Adrenal gland (tissue), 12 donors: ENCODE results near the gene DHODH. TPM values are rescaled to one million over a fixed set of nuclear protein-coding genes. Genes with fewer than 3 reads are reported as not detected.
A peak's percentile ranks its signal among the peaks of the same experiment; 100 is the strongest.
"Not testable (repeated sequence)": the region's sequence is repeated elsewhere in the genome, so short reads cannot be mapped to it uniquely, and the experiment has no call there.

Experiments
- DNase-seq, 7 donors: peaks; one replicate each; pipeline ENCODE4 v3.0.0-alpha.2; 2019 to 2020
- H3K27ac ChIP-seq, 5 donors: fragments of 200-600 bp; sonication (generic) in 4 of 5; 1 replicate in 3 of 5; 2 replicates in 2 of 5; pipeline versions ENCODE4 v1.5.1 to v1.8.0; 2016 to 2020; ENCODE audit warnings: mild to moderate bottlenecking in 1 of 5
- H3K27me3 ChIP-seq: fragments of 200-600 bp; 2 replicates; pipeline ENCODE4 v1.8.0; 2021
- H3K36me3 ChIP-seq, 2 donors: fragments of 200-600 bp; replicated peaks in 1 of 2; 1 replicate in 1 of 2; 2 replicates in 1 of 2; pipeline versions ENCODE4 v1.5.1 to v1.8.0; 2018 to 2022
- H3K4me1 ChIP-seq, 2 donors: fragments of 200-600 bp; replicated peaks in 1 of 2; 1 replicate in 1 of 2; 2 replicates in 1 of 2; pipeline versions ENCODE4 v1.5.1 to v1.8.0; 2018 to 2021
- H3K4me3 ChIP-seq, 4 donors: fragments of 200-600 bp; sonication (generic) in 3 of 4; one replicate each; pipeline ENCODE4 v1.5.1; 2016 to 2018
- H3K9me3 ChIP-seq, 3 donors: fragments of 200-600 bp; sonication (generic) in 1 of 3; replicated peaks in 1 of 3; 1 replicate in 2 of 3; 2 replicates in 1 of 3; pipeline versions ENCODE4 v1.5.1 to v1.8.0; 2016 to 2021
- POLR2A ChIP-seq, 2 donors: fragments of 450-650 bp; IDR thresholded peaks; one replicate each; pipeline ENCODE4 v1.6.1; 2017; ENCODE audit warnings: antibody characterized with exemption in 2 of 2, mild to moderate bottlenecking in 2 of 2, moderate library complexity in 1 of 2
- WGBS, 4 donors: extraction: QIAGEN DNeasy Blood & Tissue Kit in 2 of 4; methylation state at CpG; one replicate each; pipeline versions ENCODE4 v1.1.5 to v1.1.7; 2013 to 2017; 5-methylcytosine and 5-hydroxymethylcytosine counted together
- intact Hi-C, 2 donors: fragments of 100-400 bp; cut with DNase I; formaldehyde crosslinking; loops; one replicate each; pipeline versions ENCODE4 v1.14.1 to v1.15.0; 2022 to 2023
- polyA plus RNA-seq, 3 donors: library from polyadenylated mRNA; stranded (reverse); fragments of 200-250 nt in 2 of 3; fragments of 350-450 nt in 1 of 3; fragmentation: Illumina TruSeq in 1 of 3; extraction: RNeasy Lipid Tissue Mini Kit (QIAGEN cat#74804) in 1 of 3; gene quantifications; one replicate each; pipeline ENCODE4 v1.2.3, GENCODE V29; 2013 to 2014
- small RNA-seq, 2 donors: library from RNA; depleted of rRNA; stranded (forward); fragments of <200 nt; gene quantifications; one replicate each; pipeline ENCODE3, GENCODE V24; 2016
- total RNA-seq, 9 donors: library from RNA; depleted of rRNA in 4 of 9; stranded (reverse); fragments of >200 nt in 4 of 9; fragments of 120-200 nt in 1 of 9; fragmentation: NEBNext Ultra II Directional in 1 of 9; extraction: Animal tissue kit (Norgen Biotek cat#: 25700) in 1 of 9; gene quantifications; one replicate each; pipeline versions ENCODE4 v1.1.0 to v1.2.4, GENCODE V29; 2013 to 2023
- TF ChIP-seq, protein P1 (sequence below), 6 experiments: fragments of 450-650 bp in 4 of 6; fragments of 200-600 bp in 2 of 6; sonication (generic) in 1 of 6; IDR thresholded peaks; 1 replicate in 5 of 6; 2 replicates in 1 of 6; pipeline versions ENCODE4 v1.5.1 to v1.8.0; 2016 to 2021; ENCODE audit warnings: antibody characterized with exemption in 6 of 6, mild to moderate bottlenecking in 2 of 6, moderate library complexity in 1 of 6
- donor health status: healthy with polysubstance abuse.
- donor health status: Bipolar disorder and iron deficiency.
- donor health status: DM: yes; HTN: yes; CAD: no.
- donor health status: DM: no; HTN: no; CAD: no.
- donor health status: DM: no; HTN: no; CAD: no.
- donor health status: DM: yes; HTN: yes; CAD: no.

DHODH gene
- total and polyA plus RNA-seq, 12 donors, result 1.9 to 11.3 (median 7.9) TPM

DNA sequence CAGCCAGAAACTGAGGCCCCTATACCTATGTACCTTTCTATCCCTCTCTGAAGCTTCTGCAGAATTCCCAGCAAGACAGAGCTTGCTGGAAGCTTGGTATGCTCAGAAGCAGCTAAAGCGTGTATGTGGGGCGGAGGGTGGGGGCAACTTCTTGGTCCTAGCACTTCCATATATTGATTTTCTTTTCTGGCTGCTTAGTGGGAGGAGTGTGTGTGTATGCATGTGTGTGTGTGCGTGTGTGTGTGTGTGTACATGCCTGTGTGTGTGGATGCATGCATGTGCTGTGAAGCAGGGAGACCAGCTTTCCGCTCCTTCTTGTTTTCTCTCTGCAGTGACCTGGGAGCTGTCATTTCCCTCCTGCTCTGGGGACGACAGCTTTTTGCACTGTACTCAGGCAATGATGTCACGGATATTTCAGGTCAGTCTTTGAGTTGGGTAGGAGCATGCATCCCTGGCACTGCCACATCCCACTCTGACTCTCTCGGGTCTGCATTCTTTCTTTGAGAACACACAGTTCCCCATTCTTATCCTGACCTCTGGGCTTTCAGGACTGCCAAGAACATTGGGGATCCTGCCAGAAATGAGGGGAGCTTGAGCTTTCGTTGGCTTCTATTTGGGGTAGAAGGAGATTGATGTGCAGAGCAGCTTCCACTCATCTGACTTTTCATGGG lies 65.2 kb downstream of the DHODH start:
- Histone ChIP-seq H3K36me3 (no peaks in the 10 kb centered on the region), H3K27ac (peak overlapping the region in 3 of 5 donors; percentile 17 to 61 (median 31)), H3K27me3 (no peaks in the 10 kb centered on the region), H3K4me3 (no peak overlapping the region), H3K9me3 (no peaks in the 10 kb centered on the region), H3K4me1 (peaks cover 0 to 5% of the 10 kb centered on the region in 2 donors)
- TF ChIP-seq, protein P1, sequence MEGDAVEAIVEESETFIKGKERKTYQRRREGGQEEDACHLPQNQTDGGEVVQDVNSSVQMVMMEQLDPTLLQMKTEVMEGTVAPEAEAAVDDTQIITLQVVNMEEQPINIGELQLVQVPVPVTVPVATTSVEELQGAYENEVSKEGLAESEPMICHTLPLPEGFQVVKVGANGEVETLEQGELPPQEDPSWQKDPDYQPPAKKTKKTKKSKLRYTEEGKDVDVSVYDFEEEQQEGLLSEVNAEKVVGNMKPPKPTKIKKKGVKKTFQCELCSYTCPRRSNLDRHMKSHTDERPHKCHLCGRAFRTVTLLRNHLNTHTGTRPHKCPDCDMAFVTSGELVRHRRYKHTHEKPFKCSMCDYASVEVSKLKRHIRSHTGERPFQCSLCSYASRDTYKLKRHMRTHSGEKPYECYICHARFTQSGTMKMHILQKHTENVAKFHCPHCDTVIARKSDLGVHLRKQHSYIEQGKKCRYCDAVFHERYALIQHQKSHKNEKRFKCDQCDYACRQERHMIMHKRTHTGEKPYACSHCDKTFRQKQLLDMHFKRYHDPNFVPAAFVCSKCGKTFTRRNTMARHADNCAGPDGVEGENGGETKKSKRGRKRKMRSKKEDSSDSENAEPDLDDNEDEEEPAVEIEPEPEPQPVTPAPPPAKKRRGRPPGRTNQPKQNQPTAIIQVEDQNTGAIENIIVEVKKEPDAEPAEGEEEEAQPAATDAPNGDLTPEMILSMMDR (IDR thresholded peaks at IDR 0.05), result no peak
- no peak for TF ChIP-seq POLR2A (IDR thresholded peaks at IDR 0.05)
- 72 to 79% (median 77%) methylated on average over 8 of the region's 8 CpGs for WGBS, 4 donors
- DNase-seq, result peak in 5 of 7 donors; percentile 22 to 57 (median 28)
- intact Hi-C loops, result no loop called here

DNA sequence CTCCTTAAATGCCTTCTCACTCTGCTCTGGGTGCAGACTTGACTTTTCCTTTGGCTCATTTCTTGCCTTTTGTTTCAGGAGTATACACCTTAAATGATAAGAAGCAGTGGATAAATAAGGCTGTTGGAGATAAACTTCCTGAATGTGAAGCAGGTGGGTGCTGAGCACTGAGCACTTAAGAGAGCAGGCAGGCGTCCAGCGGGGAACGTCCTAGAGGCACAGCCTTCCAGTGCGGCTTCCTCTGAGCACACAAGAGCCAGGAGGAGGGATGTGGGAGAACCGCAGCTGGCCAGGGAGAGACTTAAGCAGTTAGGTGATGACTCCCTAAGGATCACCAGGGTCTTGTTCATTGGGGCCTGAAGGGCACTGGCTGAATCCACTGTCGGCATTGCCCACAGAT lies 66.5 kb downstream of the DHODH start:
- intact Hi-C loops, result not testable (repeated sequence)

More for the DNA sequence above, 66.5 kb downstream of the DHODH start:
- H3K36me3 ChIP-seq, H3K27ac ChIP-seq, H3K4me3 ChIP-seq, H3K9me3 ChIP-seq, H3K4me1 ChIP-seq, DNase-seq, H3K27me3 ChIP-seq: not testable (repeated sequence)
- WGBS, 4 donors, result 54 to 76% (median 66%) methylated on average over 2 of the region's 6 CpGs; no CpG with 5 or more reads in 1 of the 4 donors

Small RNA genes lying within 50 kb of the gene (small RNA-seq; reads per million reads assigned to genes)
- 0 reads per million in 2 donors for gene RPL39P31

Other genes with a start within 250 kb of the DHODH start
- gene AP1G1, start 199.9 kb upstream of the DHODH start, total RNA-seq, result 100 to 1,000 TPM in 3 of 9 donors, 10 to 100 TPM in 6; 63.8 to 132 (median 88.7) TPM
- 10 to 100 TPM; 22.8 to 83.3 (median 26.9) TPM for gene AP1G1, start 199.9 kb upstream of the DHODH start, polyA plus RNA-seq
- 10 to 100 TPM; 12.8 to 27.1 (median 20.0) TPM for gene ATXN1L, start 162.8 kb upstream of the DHODH start, total RNA-seq
- 10 to 100 TPM in 1 of 3 donors, 1 to 10 TPM in 2; 4.9 to 14.5 (median 6.7) TPM for gene ATXN1L, start 162.8 kb upstream of the DHODH start, polyA plus RNA-seq
- gene ZNF821, start 124.6 kb upstream of the DHODH start, total RNA-seq, result 1 to 10 TPM; 5.9 to 9.4 (median 6.7) TPM
- 10 to 100 TPM in 1 of 3 donors, 1 to 10 TPM in 2; 4.6 to 13.1 (median 7.7) TPM for gene ZNF821, start 124.6 kb upstream of the DHODH start, polyA plus RNA-seq
- gene IST1, start 113.2 kb upstream of the DHODH start, total RNA-seq, result 100 to 1,000 TPM; 138 to 213 (median 196) TPM
- 100 to 1,000 TPM; 125 to 188 (median 146) TPM for gene IST1, start 113.2 kb upstream of the DHODH start, polyA plus RNA-seq
- 1 to 10 TPM in 1 of 9 donors, under 1 TPM in 8; 0.11 to 2.8 (median 0.29) TPM for gene PKD1L3, start 8.3 kb upstream of the DHODH start, total RNA-seq
- under 1 TPM in 2 of 3 donors, not detected in 1; 0.02 to 0.03 TPM for gene PKD1L3, start 8.3 kb upstream of the DHODH start, polyA plus RNA-seq
- gene HP, start 45.8 kb downstream of the DHODH start, total RNA-seq, result 100 to 1,000 TPM in 1 of 9 donors, 10 to 100 TPM in 3, 1 to 10 TPM in 4, under 1 TPM in 1; 0.28 to 113 (median 5.8) TPM
- 10 to 100 TPM in 2 of 3 donors, 1 to 10 TPM in 1; 6.0 to 29.8 (median 18.3) TPM for gene HP, start 45.8 kb downstream of the DHODH start, polyA plus RNA-seq
- gene HPR, start 54.5 kb downstream of the DHODH start, total RNA-seq, result 1 to 10 TPM in 2 of 9 donors, under 1 TPM in 2, not detected in 5; 0.23 to 1.4 (median 0.79) TPM
- 1 to 10 TPM in 1 of 3 donors, under 1 TPM in 1, not detected in 1; 0.88 to 1.2 TPM for gene HPR, start 54.5 kb downstream of the DHODH start, polyA plus RNA-seq
- 10 to 100 TPM in 4 of 9 donors, 1 to 10 TPM in 5; 3.8 to 18.3 (median 9.5) TPM for gene TXNL4B, start 84.9 kb downstream of the DHODH start, total RNA-seq
- gene TXNL4B, start 84.9 kb downstream of the DHODH start, polyA plus RNA-seq, result 10 to 100 TPM in 2 of 3 donors, 1 to 10 TPM in 1; 6.4 to 14.3 (median 10.5) TPM
- gene DHX38, start 85.1 kb downstream of the DHODH start, total RNA-seq, result 10 to 100 TPM; 31.9 to 55.6 (median 39.4) TPM
- 10 to 100 TPM; 45.1 to 93.1 (median 68.4) TPM for gene DHX38, start 85.1 kb downstream of the DHODH start, polyA plus RNA-seq
- gene PMFBP1, start 163.4 kb downstream of the DHODH start, total RNA-seq, result 1 to 10 TPM in 2 of 9 donors, under 1 TPM in 7; 0.28 to 2.4 (median 0.50) TPM
- gene PMFBP1, start 163.4 kb downstream of the DHODH start, polyA plus RNA-seq, result 1 to 10 TPM in 2 of 3 donors, under 1 TPM in 1; 0.15 to 1.6 (median 1.3) TPM